NCI-H226 (cell line): ENCODE results near the gene CDC34.
A peak's percentile ranks its signal among the peaks of the same experiment; 100 is the strongest.

Source experiments
- DNase-seq: peaks from one replicate; pipeline ENCODE4 v3.0.0-alpha.2; 2015

CDC34 gene

GRCh38 chr19:524062-524674 lies 7.4 kb upstream of the CDC34 start:
- no peak for DNase-seq

GRCh38 chr19:525029-525428 lies 6.5 kb upstream of the CDC34 start:
- DNase-seq, result no peak

GRCh38 chr19:525857-526419 lies 5.6 kb upstream of the CDC34 start:
- DNase-seq, result no peak

GRCh38 chr19:530134-531008 lies 1.2 kb upstream of the CDC34 start:
- DNase-seq, result no peak

- DNase-seq, result peak; percentile 54
Observed at GRCh38 chr19:531009-531752, 379 bp upstream of the CDC34 start.

GRCh38 chr19:532561-533363 lies 1.2 kb downstream of the CDC34 start:
- peak; percentile 33 for DNase-seq

- no peak for DNase-seq
Observed at GRCh38 chr19:533364-534058, 2.0 kb downstream of the CDC34 start.

GRCh38 chr19:534088-534487 lies 2.5 kb downstream of the CDC34 start:
- DNase-seq, result no peak

- DNase-seq, result no peak
Observed at GRCh38 chr19:535017-535835, 3.7 kb downstream of the CDC34 start.

GRCh38 chr19:536031-536880 lies 4.7 kb downstream of the CDC34 start:
- DNase-seq, result no peak

- no peak for DNase-seq
Observed at GRCh38 chr19:536881-537404, 5.4 kb downstream of the CDC34 start.

- DNase-seq, result no peak
Observed at GRCh38 chr19:538641-539428, 7.3 kb downstream of the CDC34 start.

GRCh38 chr19:539429-540030 lies 8.0 kb downstream of the CDC34 start:
- no peak for DNase-seq

- no peak for DNase-seq
Observed at GRCh38 chr19:540867-541637, 9.5 kb downstream of the CDC34 start.

- DNase-seq, result no peak
Observed at GRCh38 chr19:541699-542098, 10.1 kb downstream of the CDC34 start.

GRCh38 chr19:542173-542866 lies 10.8 kb downstream of the CDC34 start:
- no peak for DNase-seq
